GM23248 (cell line): ENCODE data around the gene ACYP1. TPM values are rescaled to one million over a fixed set of nuclear protein-coding genes. Genes with fewer than 3 reads are reported as not detected.

Experiments used
- DNase-seq: peaks from one replicate; pipeline ENCODE4 v3.0.0-alpha.2; 2015
- H2AFZ ChIP-seq: fragments of 200-600 bp; sonication (generic); 2 replicates; pipeline ENCODE4 v1.6.1; 2016; ENCODE audit warnings: antibody characterized with exemption
- H3F3A ChIP-seq: fragments of 200-600 bp; sonication (generic); 2 replicates; pipeline ENCODE4 v1.6.1; 2016; ENCODE audit warnings: mild to moderate bottlenecking, antibody characterized with exemption, mixed run types; ENCODE audit not compliant: insufficient read depth
- H3K27ac ChIP-seq: fragments of 200-600 bp; sonication (generic); 2 replicates; pipeline ENCODE4 v1.5.1; 2016; ENCODE audit warnings: mild to moderate bottlenecking
- H3K27me3 ChIP-seq: fragments of 200-600 bp; sonication (generic); replicated peaks from 2 replicates; pipeline ENCODE4 v1.6.1; 2016; ENCODE audit warnings: mild to moderate bottlenecking; ENCODE audit not compliant: insufficient read depth
- H3K36me3 ChIP-seq: fragments of 200-600 bp; sonication (generic); 2 replicates; pipeline ENCODE4 v1.6.1; 2016; ENCODE audit warnings: low read depth, mild to moderate bottlenecking
- H3K4me1 ChIP-seq: fragments of 200-600 bp; sonication (generic); 2 replicates; pipeline ENCODE4 v1.6.1; 2016; ENCODE audit warnings: mild to moderate bottlenecking; ENCODE audit not compliant: insufficient read depth
- H3K4me2 ChIP-seq: fragments of 200-600 bp; sonication (generic); one replicate; pipeline ENCODE4 v1.6.1; 2016; ENCODE audit warnings: mild to moderate bottlenecking; ENCODE audit not compliant: unreplicated experiment
- H3K4me3 ChIP-seq: fragments of 200-600 bp; sonication (generic); 2 replicates; pipeline ENCODE4 v1.5.1; 2016; ENCODE audit warnings: mild to moderate bottlenecking
- H3K79me2 ChIP-seq: fragments of 200-600 bp; sonication (generic); 2 replicates; pipeline ENCODE4 v1.6.1; 2016; ENCODE audit warnings: mild to moderate bottlenecking; ENCODE audit not compliant: insufficient read depth
- H3K9ac ChIP-seq: fragments of 200-600 bp; sonication (generic); 2 replicates; pipeline ENCODE4 v1.6.1; 2016; ENCODE audit warnings: mild to moderate bottlenecking
- H3K9me2 ChIP-seq: fragments of 200-600 bp; sonication (generic); 2 replicates; pipeline ENCODE4 v1.6.1; 2016; ENCODE audit warnings: mixed run types, mild to moderate bottlenecking, moderate library complexity; ENCODE audit not compliant: insufficient read depth
- H3K9me3 ChIP-seq: fragments of 200-600 bp; sonication (generic); one replicate; pipeline ENCODE4 v1.6.1; 2017; ENCODE audit warnings: low read depth
- H4K20me1 ChIP-seq: fragments of 200-600 bp; sonication (generic); 2 replicates; pipeline ENCODE4 v1.6.0; 2016; ENCODE audit not compliant: insufficient read depth
- EZH2 ChIP-seq: fragments of 200-600 bp; sonication (generic); IDR thresholded peaks from 2 replicates; pipeline ENCODE4 v1.6.1; 2018; ENCODE audit warnings: antibody characterized with exemption, mild to moderate bottlenecking; ENCODE audit not compliant: insufficient read depth, poor library complexity, severe bottlenecking
- EZH2phosphoT487 ChIP-seq: fragments of 200-600 bp; sonication (generic); IDR thresholded peaks from 2 replicates; pipeline ENCODE4 v1.6.1; 2018; ENCODE audit warnings: antibody characterized with exemption, moderate library complexity, mild to moderate bottlenecking, low read depth; ENCODE audit not compliant: insufficient read depth
- WGBS, 2 experiments: methylation state at CpG; one replicate each; pipeline ENCODE4 v1.1.6; 2015 to 2017; ENCODE audit warnings: low lambda C conversion rate in 2 of 2, low coverage in 1 of 2; ENCODE audit errors: missing lambda C conversion rate in 2 of 2; 5-methylcytosine and 5-hydroxymethylcytosine counted together
- in situ Hi-C: fragments of 300-500 bp; cut with MboI; formaldehyde crosslinking; loops from 2 replicates; pipeline ENCODE4 v1.15.0; 2020
- polyA plus RNA-seq: library from polyadenylated mRNA; unstranded; fragments of >200 nt; fragmentation: Nextera tagmentation; extraction: Ambion mirVana; gene quantifications from 2 replicates; pipeline ENCODE4 v1.2.1, GENCODE V29; 2016
- total RNA-seq: library from RNA; depleted of rRNA; stranded (reverse); fragments of >200 nt; shearing (Covaris generic); gene quantifications from 2 replicates; pipeline ENCODE4 v1.2.3, GENCODE V29; 2014

Gene ACYP1
- total and polyA plus RNA-seq, 2 experiments from 2014 or later: 7.3 to 19.3 TPM

GRCh38 chr14:75022655-75023054 lies 41.2 kb downstream of the ACYP1 start:
- Histone ChIP-seq H3K4me3 (no peak overlapping the region), H3F3A (peaks cover 7% of the 10 kb centered on the region; the same call in 1 of the 2 replicates), H4K20me1 (no peaks in the 10 kb centered on the region), H3K27me3 (no peaks in the 10 kb centered on the region), H3K4me1 (no peaks in the 10 kb centered on the region; the same call in 1 of the 2 replicates), H3K9ac (no peak overlapping the region), H3K79me2 (no peaks in the 10 kb centered on the region), H3K36me3 (peaks cover 34% of the 10 kb centered on the region), H3K27ac (no peak overlapping the region), H2AFZ (no peak overlapping the region), H3K9me3 (no peaks in the 10 kb centered on the region), H3K9me2 (no peaks in the 10 kb centered on the region), H3K4me2 (no peak overlapping the region)
- WGBS, 2 experiments: 70 to 73% methylated on average over 8 of the region's 8 CpGs
- TF ChIP-seq EZH2phosphoT487 (no peak), EZH2 (no peak)
- DNase-seq: peak; percentile 46
- in situ Hi-C loops: no loop called here

GRCh38 chr14:75018694-75019093 lies 45.1 kb downstream of the ACYP1 start:
- peaks cover 60% of the 10 kb centered on the region for H3K36me3 ChIP-seq
- no peaks in the 10 kb centered on the region for H3K79me2 ChIP-seq
- H3F3A ChIP-seq: peaks cover 7% of the 10 kb centered on the region; the same call in 1 of the 2 replicates
- no peaks in the 10 kb centered on the region for H3K4me1 ChIP-seq
- no peak overlapping the region for H2AFZ ChIP-seq
- no peak for DNase-seq
- no peak overlapping the region for H3K27ac ChIP-seq
- no peaks in the 10 kb centered on the region for H3K27me3 ChIP-seq
- no peak overlapping the region for H3K9ac ChIP-seq
- H4K20me1 ChIP-seq: no peaks in the 10 kb centered on the region
- no peak overlapping the region for H3K4me3 ChIP-seq
- in situ Hi-C loops: no loop called here
- H3K4me2 ChIP-seq: no peak overlapping the region
- TF ChIP-seq EZH2phosphoT487 (no peak), EZH2 (no peak)
- WGBS, 2 experiments: 97 to 99% methylated on average over 3 of the region's 3 CpGs
- no peaks in the 10 kb centered on the region for H3K9me2 ChIP-seq
- no peaks in the 10 kb centered on the region for H3K9me3 ChIP-seq

GRCh38 chr14:75016815-75017214 lies 47.0 kb downstream of the ACYP1 start:
- WGBS, 2 experiments: 79 to 87% methylated on average over 3 of the region's 3 CpGs
- Histone ChIP-seq H2AFZ (no peak overlapping the region), H3K9ac (no peak overlapping the region), H3K9me2 (no peaks in the 10 kb centered on the region), H4K20me1 (no peaks in the 10 kb centered on the region), H3K9me3 (no peaks in the 10 kb centered on the region), H3F3A (peaks cover 12% of the 10 kb centered on the region), H3K27ac (no peak overlapping the region), H3K36me3 (peaks cover 48% of the 10 kb centered on the region), H3K4me3 (no peak overlapping the region), H3K4me1 (peaks cover 10% of the 10 kb centered on the region), H3K79me2 (no peaks in the 10 kb centered on the region), H3K4me2 (no peak overlapping the region), H3K27me3 (no peaks in the 10 kb centered on the region)
- in situ Hi-C loops: no loop called here
- TF ChIP-seq EZH2phosphoT487 (no peak), EZH2 (no peak)
- no peak for DNase-seq

- no peaks in the 10 kb centered on the region for H3K27me3 ChIP-seq
- no peak overlapping the region for H3K4me3 ChIP-seq
- H3K36me3 ChIP-seq: peaks cover 40% of the 10 kb centered on the region
- no peak overlapping the region for H3K9ac ChIP-seq
- H3K27ac ChIP-seq: no peak overlapping the region
- no peak overlapping the region for H3K4me2 ChIP-seq
- H3K9me3 ChIP-seq: no peaks in the 10 kb centered on the region
- H4K20me1 ChIP-seq: no peaks in the 10 kb centered on the region
- no peak overlapping the region for H2AFZ ChIP-seq
- H3K4me1 ChIP-seq: peaks cover 23% of the 10 kb centered on the region
- H3K9me2 ChIP-seq: no peaks in the 10 kb centered on the region
- no peak for DNase-seq
- in situ Hi-C loops: no loop called here
- H3K79me2 ChIP-seq: no peaks in the 10 kb centered on the region
- WGBS, 2 experiments: 79 to 83% methylated on average over 5 of the region's 5 CpGs
- TF ChIP-seq EZH2phosphoT487 (no peak), EZH2 (no peak)
- peaks cover 25% of the 10 kb centered on the region for H3F3A ChIP-seq
These were observed 48.3 kb downstream of the ACYP1 start for GRCh38 chr14:75015496-75015895.

- no peak overlapping the region for H3K9ac ChIP-seq
- H4K20me1 ChIP-seq: no peaks in the 10 kb centered on the region
- no peak for TF ChIP-seq EZH2
- no peak for TF ChIP-seq EZH2phosphoT487
- H3K4me1 ChIP-seq: peaks cover 28% of the 10 kb centered on the region
- no peaks in the 10 kb centered on the region for H3K79me2 ChIP-seq
- H3F3A ChIP-seq: peaks cover 42% of the 10 kb centered on the region
- H3K9me3 ChIP-seq: no peaks in the 10 kb centered on the region
- in situ Hi-C loops: no loop called here
- no peak overlapping the region for H3K4me3 ChIP-seq
- H2AFZ ChIP-seq: no peak overlapping the region
- WGBS, 2 experiments: 62 to 66% methylated on average over 6 of the region's 6 CpGs
- H3K4me2 ChIP-seq: no peak overlapping the region
- DNase-seq: no peak
- H3K36me3 ChIP-seq: peaks cover 39% of the 10 kb centered on the region
- no peak overlapping the region for H3K27ac ChIP-seq
- no peaks in the 10 kb centered on the region for H3K9me2 ChIP-seq
- H3K27me3 ChIP-seq: no peaks in the 10 kb centered on the region
These were observed 50.5 kb downstream of the ACYP1 start for GRCh38 chr14:75013290-75013689.
